Loucy (cell line): ENCODE results near the gene MYRIP.

Source experiments
- H2AFZ ChIP-seq: fragments of 200-600 bp; sonication (generic); 2 replicates; pipeline ENCODE4 v1.6.0; 2016; ENCODE audit warnings: antibody characterized with exemption, mild to moderate bottlenecking, low read length, moderate library complexity
- H3F3A ChIP-seq: fragments of 200-600 bp; 2 replicates; pipeline ENCODE4 v1.6.0; 2016; ENCODE audit warnings: antibody characterized with exemption, low read depth, mild to moderate bottlenecking
- H3K27me3 ChIP-seq: fragments of 200-600 bp; sonication (generic); 2 replicates; pipeline ENCODE4 v1.6.1; 2014; ENCODE audit warnings: low read length, mild to moderate bottlenecking; ENCODE audit not compliant: insufficient read depth, poor library complexity, severe bottlenecking
- H3K36me3 ChIP-seq: fragments of 200-600 bp; sonication (generic); 2 replicates; pipeline ENCODE4 v1.6.1; 2016; ENCODE audit warnings: low read length; ENCODE audit not compliant: insufficient read depth
- H3K4me1 ChIP-seq: fragments of 200-600 bp; sonication (generic); 2 replicates; pipeline ENCODE4 v1.5.1; 2014; ENCODE audit warnings: low read length, mild to moderate bottlenecking; ENCODE audit not compliant: insufficient read depth, poor library complexity, severe bottlenecking
- H3K4me2 ChIP-seq: fragments of 200-600 bp; sonication (generic); 2 replicates; pipeline ENCODE4 v1.6.0; 2014; ENCODE audit warnings: antibody characterized with exemption, low read length, low read depth, mild to moderate bottlenecking; ENCODE audit not compliant: poor library complexity, severe bottlenecking
- H3K4me3 ChIP-seq: fragments of 200-600 bp; sonication (generic); 2 replicates; pipeline ENCODE4 v1.5.1; 2014; ENCODE audit warnings: low read length, mild to moderate bottlenecking, mixed read lengths; ENCODE audit not compliant: poor library complexity, severe bottlenecking
- H3K79me2 ChIP-seq: fragments of 200-600 bp; sonication (generic); 2 replicates; pipeline ENCODE4 v1.6.1; 2014; ENCODE audit warnings: low read length; ENCODE audit not compliant: insufficient read depth
- H3K9ac ChIP-seq: fragments of 200-600 bp; sonication (generic); 2 replicates; pipeline ENCODE4 v1.6.0; 2014; ENCODE audit warnings: mild to moderate bottlenecking, low read depth, low read length, moderate library complexity; ENCODE audit not compliant: poor library complexity, severe bottlenecking
- H3K9me2 ChIP-seq: fragments of 200-600 bp; sonication (generic); replicated peaks from 2 replicates; pipeline ENCODE4 v1.6.1; 2016; ENCODE audit warnings: low read depth, low read length, mixed read lengths
- H3K9me3 ChIP-seq: fragments of 200-600 bp; sonication (generic); 2 replicates; pipeline ENCODE4 v1.6.1; 2014; ENCODE audit warnings: mild to moderate bottlenecking, antibody characterized with exemption, low read length, low read depth; ENCODE audit not compliant: insufficient read depth
- H4K20me1 ChIP-seq: fragments of 200-600 bp; sonication (generic); 2 replicates; pipeline ENCODE4 v1.6.0; 2014; ENCODE audit warnings: antibody characterized with exemption, low read length, mild to moderate bottlenecking; ENCODE audit not compliant: insufficient read depth, poor library complexity, severe bottlenecking
- EZH2phosphoT487 ChIP-seq: fragments of 200-600 bp; IDR thresholded peaks from 2 replicates; pipeline ENCODE4 v1.6.1; 2018; ENCODE audit warnings: antibody characterized with exemption, mild to moderate bottlenecking, moderate library complexity, borderline replicate concordance
- TF ChIP-seq, protein P1 (sequence below): fragments of 200-600 bp; sonication (generic); conservative IDR thresholded peaks from 2 replicates; pipeline ENCODE4 v1.5.1; 2014; ENCODE audit warnings: mild to moderate bottlenecking, antibody characterized with exemption, low read length

The MYRIP gene

GRCh38 chr3:39960515-39961191, 151.2 kb downstream of the MYRIP start:
- Histone ChIP-seq H4K20me1 (no peaks in the 10 kb centered on the region), H3K79me2 (no peaks in the 10 kb centered on the region), H3K9me2 (no peaks in the 10 kb centered on the region), H3K36me3 (no peaks in the 10 kb centered on the region), H3K9ac (no peak overlapping the region), H3K4me1 (peaks cover 22% of the 10 kb centered on the region), H3K4me3 (peak overlapping the region; percentile 1), H3F3A (no peaks in the 10 kb centered on the region), H2AFZ (no peak overlapping the region), H3K27me3 (no peaks in the 10 kb centered on the region), H3K4me2 (peak overlapping the region; percentile 50), H3K9me3 (no peaks in the 10 kb centered on the region)
- TF ChIP-seq EZH2phosphoT487, result no peak
- TF ChIP-seq, protein P1, sequence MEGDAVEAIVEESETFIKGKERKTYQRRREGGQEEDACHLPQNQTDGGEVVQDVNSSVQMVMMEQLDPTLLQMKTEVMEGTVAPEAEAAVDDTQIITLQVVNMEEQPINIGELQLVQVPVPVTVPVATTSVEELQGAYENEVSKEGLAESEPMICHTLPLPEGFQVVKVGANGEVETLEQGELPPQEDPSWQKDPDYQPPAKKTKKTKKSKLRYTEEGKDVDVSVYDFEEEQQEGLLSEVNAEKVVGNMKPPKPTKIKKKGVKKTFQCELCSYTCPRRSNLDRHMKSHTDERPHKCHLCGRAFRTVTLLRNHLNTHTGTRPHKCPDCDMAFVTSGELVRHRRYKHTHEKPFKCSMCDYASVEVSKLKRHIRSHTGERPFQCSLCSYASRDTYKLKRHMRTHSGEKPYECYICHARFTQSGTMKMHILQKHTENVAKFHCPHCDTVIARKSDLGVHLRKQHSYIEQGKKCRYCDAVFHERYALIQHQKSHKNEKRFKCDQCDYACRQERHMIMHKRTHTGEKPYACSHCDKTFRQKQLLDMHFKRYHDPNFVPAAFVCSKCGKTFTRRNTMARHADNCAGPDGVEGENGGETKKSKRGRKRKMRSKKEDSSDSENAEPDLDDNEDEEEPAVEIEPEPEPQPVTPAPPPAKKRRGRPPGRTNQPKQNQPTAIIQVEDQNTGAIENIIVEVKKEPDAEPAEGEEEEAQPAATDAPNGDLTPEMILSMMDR, result no peak

DNA sequence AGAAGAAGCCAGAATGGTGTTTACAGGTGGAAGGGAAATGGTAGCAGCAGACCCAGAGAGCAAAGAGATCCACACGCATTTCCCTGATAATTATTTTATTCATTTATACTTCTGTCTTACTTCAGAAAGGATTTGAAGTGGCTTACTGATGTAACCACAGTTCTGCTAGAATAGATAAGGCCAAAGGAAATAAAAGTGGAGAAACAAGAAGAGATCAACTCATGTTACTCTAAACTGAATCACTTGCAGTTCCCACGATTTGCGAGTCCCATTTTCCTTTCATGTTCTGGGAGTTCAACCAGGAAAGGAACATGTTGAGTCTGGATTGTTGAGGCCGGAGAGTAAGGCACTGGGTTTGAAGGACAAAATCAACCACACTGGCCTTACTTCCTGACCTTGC, 151.8 kb downstream of the MYRIP start:
- H3F3A ChIP-seq, result no peaks in the 10 kb centered on the region
- no peaks in the 10 kb centered on the region for H3K9me2 ChIP-seq
- H3K27me3 ChIP-seq, result no peaks in the 10 kb centered on the region
- peaks cover 22% of the 10 kb centered on the region for H3K4me1 ChIP-seq
- no peak overlapping the region for H2AFZ ChIP-seq
- no peaks in the 10 kb centered on the region for H4K20me1 ChIP-seq
- peak overlapping the region; percentile 50 for H3K4me2 ChIP-seq
- no peak overlapping the region for H3K9ac ChIP-seq
- no peak for TF ChIP-seq EZH2phosphoT487
- TF ChIP-seq, protein P1, result no peak
- H3K36me3 ChIP-seq, result no peaks in the 10 kb centered on the region
- H3K9me3 ChIP-seq, result no peaks in the 10 kb centered on the region
- H3K79me2 ChIP-seq, result no peaks in the 10 kb centered on the region
- H3K4me3 ChIP-seq, result no peak overlapping the region

- H3K27me3 ChIP-seq, result no peaks in the 10 kb centered on the region
- no peak overlapping the region for H3K9ac ChIP-seq
- H2AFZ ChIP-seq, result no peak overlapping the region
- H3K4me1 ChIP-seq, result peaks cover 22% of the 10 kb centered on the region
- H3K9me2 ChIP-seq, result no peaks in the 10 kb centered on the region
- no peaks in the 10 kb centered on the region for H4K20me1 ChIP-seq
- H3K79me2 ChIP-seq, result no peaks in the 10 kb centered on the region
- no peak overlapping the region for H3K4me2 ChIP-seq
- no peaks in the 10 kb centered on the region for H3K9me3 ChIP-seq
- H3F3A ChIP-seq, result no peaks in the 10 kb centered on the region
- H3K36me3 ChIP-seq, result no peaks in the 10 kb centered on the region
- TF ChIP-seq EZH2phosphoT487, result no peak
- TF ChIP-seq, protein P1, result no peak
- no peak overlapping the region for H3K4me3 ChIP-seq
These were observed 153.2 kb downstream of the MYRIP start for GRCh38 chr3:39962581-39962980.
